IPS-NIHi7 (cell line): ENCODE data around the gene C9orf78.

Source experiments
- DNase-seq: peaks from one replicate; pipeline ENCODE4 v3.0.0; 2012; ENCODE audit warnings: mixed read lengths; ENCODE audit errors: extremely low spot score

C9orf78 gene

GRCh38 chr9:129835128-129835859 is at the start of gene C9orf78, which contains the start of gene USP20:
C9orf78 (minus strand) TSS chr9:129835275; CDS start chr9:129835221, 54 bp downstream.
USP20 (plus strand) TSS chr9:129835458; CDS start chr9:129852556, 17,098 bp downstream.
- DNase-seq, result peak; percentile 100

- peak; percentile 95 for DNase-seq
These were observed 49.3 kb upstream of the C9orf78 start for GRCh38 chr9:129884220-129885017.

- DNase-seq, result no peak
These were observed 46.7 kb upstream of the C9orf78 start for GRCh38 chr9:129881547-129882324.

GRCh38 chr9:129880654-129881546 is 45.8 kb upstream of the C9orf78 start:
- no peak for DNase-seq

- no peak for DNase-seq
These were observed 45.0 kb upstream of the C9orf78 start for GRCh38 chr9:129879991-129880653.

- DNase-seq, result no peak
These were observed 44.1 kb upstream of the C9orf78 start for GRCh38 chr9:129879103-129879699.

- DNase-seq, result no peak
These were observed 43.2 kb upstream of the C9orf78 start for GRCh38 chr9:129878291-129878690.

- DNase-seq, result no peak
These were observed 41.7 kb upstream of the C9orf78 start for GRCh38 chr9:129876815-129877214.

GRCh38 chr9:129875687-129876395 is 40.8 kb upstream of the C9orf78 start:
- DNase-seq, result no peak

- DNase-seq, result no peak
These were observed 40.1 kb upstream of the C9orf78 start for GRCh38 chr9:129875181-129875611.

- no peak for DNase-seq
These were observed 39.4 kb upstream of the C9orf78 start for GRCh38 chr9:129874261-129875101.

- no peak for DNase-seq
These were observed 38.6 kb upstream of the C9orf78 start for GRCh38 chr9:129873563-129874190.

- DNase-seq, result no peak
These were observed 36.0 kb upstream of the C9orf78 start for GRCh38 chr9:129871046-129871445.

GRCh38 chr9:129869585-129870501 is 34.8 kb upstream of the C9orf78 start:
- no peak for DNase-seq

GRCh38 chr9:129868872-129869486 is 33.9 kb upstream of the C9orf78 start:
- no peak for DNase-seq
